HepG2 (cell line): ENCODE measurements around the gene ACTN3.

Experiments
- BRCA1 ChIP-seq: sonication (generic); formaldehyde crosslinking; IDR thresholded peaks from 2 replicates; pipeline ENCODE4 v1.4.0; 2020; ENCODE audit warnings: missing genetic modification reagents
- CBX5 ChIP-seq: sonication (generic); formaldehyde crosslinking; IDR thresholded peaks from 2 replicates; pipeline ENCODE4 v1.4.0; 2020; ENCODE audit warnings: missing genetic modification reagents, borderline replicate concordance
- POLR2A ChIP-seq, 2 experiments: IDR thresholded peaks; 2 replicates each; pipeline ENCODE4 v1.6.1; 2011; ENCODE audit warnings: low read depth in 2 of 2, low read length in 2 of 2, mild to moderate bottlenecking in 1 of 2, moderate library complexity in 1 of 2; ENCODE audit not compliant: insufficient read depth in 1 of 2
- UBTF ChIP-seq: sonication (generic); formaldehyde crosslinking; IDR thresholded peaks from 2 replicates; pipeline ENCODE4 v1.4.0; 2020; ENCODE audit warnings: mild to moderate bottlenecking, missing genetic modification reagents
- ZNF460 ChIP-seq: sonication (generic); formaldehyde crosslinking; IDR thresholded peaks from 2 replicates; pipeline ENCODE4 v1.5.1; 2020; ENCODE audit warnings: missing genetic modification reagents, mild to moderate bottlenecking, borderline replicate concordance
- TF ChIP-seq, protein P1 (sequence below): sonication (generic); formaldehyde crosslinking; IDR thresholded peaks from 2 replicates; pipeline ENCODE4 v1.5.0; 2020; ENCODE audit warnings: mild to moderate bottlenecking, missing genetic modification reagents, moderate library complexity
- TF ChIP-seq, protein P2 (sequence below): sonication (generic); formaldehyde crosslinking; conservative IDR thresholded peaks from 2 replicates; pipeline ENCODE4 v1.8.0; 2022; ENCODE audit warnings: mild to moderate bottlenecking, moderate library complexity, missing genetic modification reagents

GRCh38 chr11:66497206-66497605 lies 49.5 kb upstream of the ACTN3 start:
- TF ChIP-seq, protein P1, sequence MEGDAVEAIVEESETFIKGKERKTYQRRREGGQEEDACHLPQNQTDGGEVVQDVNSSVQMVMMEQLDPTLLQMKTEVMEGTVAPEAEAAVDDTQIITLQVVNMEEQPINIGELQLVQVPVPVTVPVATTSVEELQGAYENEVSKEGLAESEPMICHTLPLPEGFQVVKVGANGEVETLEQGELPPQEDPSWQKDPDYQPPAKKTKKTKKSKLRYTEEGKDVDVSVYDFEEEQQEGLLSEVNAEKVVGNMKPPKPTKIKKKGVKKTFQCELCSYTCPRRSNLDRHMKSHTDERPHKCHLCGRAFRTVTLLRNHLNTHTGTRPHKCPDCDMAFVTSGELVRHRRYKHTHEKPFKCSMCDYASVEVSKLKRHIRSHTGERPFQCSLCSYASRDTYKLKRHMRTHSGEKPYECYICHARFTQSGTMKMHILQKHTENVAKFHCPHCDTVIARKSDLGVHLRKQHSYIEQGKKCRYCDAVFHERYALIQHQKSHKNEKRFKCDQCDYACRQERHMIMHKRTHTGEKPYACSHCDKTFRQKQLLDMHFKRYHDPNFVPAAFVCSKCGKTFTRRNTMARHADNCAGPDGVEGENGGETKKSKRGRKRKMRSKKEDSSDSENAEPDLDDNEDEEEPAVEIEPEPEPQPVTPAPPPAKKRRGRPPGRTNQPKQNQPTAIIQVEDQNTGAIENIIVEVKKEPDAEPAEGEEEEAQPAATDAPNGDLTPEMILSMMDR = no peak
- TF ChIP-seq UBTF (no peak), ZNF460 (CRISPR knock-in tag) (no peak), CBX5 (CRISPR knock-in tag) (no peak), BRCA1 (CRISPR knock-in tag) (no peak), POLR2A (IDR thresholded peaks at IDR 0.05; ENCODE audit: insufficient read depth in 1 of 2, low read depth in 2 of 2, low read length in 2 of 2) (no peak)
- TF ChIP-seq, protein P2, sequence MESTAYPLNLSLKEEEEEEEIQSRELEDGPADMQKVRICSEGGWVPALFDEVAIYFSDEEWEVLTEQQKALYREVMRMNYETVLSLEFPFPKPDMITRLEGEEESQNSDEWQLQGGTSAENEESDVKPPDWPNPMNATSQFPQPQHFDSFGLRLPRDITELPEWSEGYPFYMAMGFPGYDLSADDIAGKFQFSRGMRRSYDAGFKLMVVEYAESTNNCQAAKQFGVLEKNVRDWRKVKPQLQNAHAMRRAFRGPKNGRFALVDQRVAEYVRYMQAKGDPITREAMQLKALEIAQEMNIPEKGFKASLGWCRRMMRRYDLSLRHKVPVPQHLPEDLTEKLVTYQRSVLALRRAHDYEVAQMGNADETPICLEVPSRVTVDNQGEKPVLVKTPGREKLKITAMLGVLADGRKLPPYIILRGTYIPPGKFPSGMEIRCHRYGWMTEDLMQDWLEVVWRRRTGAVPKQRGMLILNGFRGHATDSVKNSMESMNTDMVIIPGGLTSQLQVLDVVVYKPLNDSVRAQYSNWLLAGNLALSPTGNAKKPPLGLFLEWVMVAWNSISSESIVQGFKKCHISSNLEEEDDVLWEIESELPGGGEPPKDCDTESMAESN (CRISPR knock-in tag) = no peak
